ENCODE data around the gene GNB1. TPM values are rescaled to one million over a fixed set of nuclear protein-coding genes. Genes with fewer than 3 reads are reported as not detected.

GNB1 gene
- total RNA-seq, 1 experiment from 2014 or later = 611 TPM

- no peaks in the 10 kb centered on the region for H3K36me3 ChIP-seq (ENCODE audit: insufficient read depth, low read length, poor library complexity, severe bottlenecking)
- TF ChIP-seq, protein P1, sequence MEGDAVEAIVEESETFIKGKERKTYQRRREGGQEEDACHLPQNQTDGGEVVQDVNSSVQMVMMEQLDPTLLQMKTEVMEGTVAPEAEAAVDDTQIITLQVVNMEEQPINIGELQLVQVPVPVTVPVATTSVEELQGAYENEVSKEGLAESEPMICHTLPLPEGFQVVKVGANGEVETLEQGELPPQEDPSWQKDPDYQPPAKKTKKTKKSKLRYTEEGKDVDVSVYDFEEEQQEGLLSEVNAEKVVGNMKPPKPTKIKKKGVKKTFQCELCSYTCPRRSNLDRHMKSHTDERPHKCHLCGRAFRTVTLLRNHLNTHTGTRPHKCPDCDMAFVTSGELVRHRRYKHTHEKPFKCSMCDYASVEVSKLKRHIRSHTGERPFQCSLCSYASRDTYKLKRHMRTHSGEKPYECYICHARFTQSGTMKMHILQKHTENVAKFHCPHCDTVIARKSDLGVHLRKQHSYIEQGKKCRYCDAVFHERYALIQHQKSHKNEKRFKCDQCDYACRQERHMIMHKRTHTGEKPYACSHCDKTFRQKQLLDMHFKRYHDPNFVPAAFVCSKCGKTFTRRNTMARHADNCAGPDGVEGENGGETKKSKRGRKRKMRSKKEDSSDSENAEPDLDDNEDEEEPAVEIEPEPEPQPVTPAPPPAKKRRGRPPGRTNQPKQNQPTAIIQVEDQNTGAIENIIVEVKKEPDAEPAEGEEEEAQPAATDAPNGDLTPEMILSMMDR (conservative IDR thresholded peaks at IDR 0.05; ENCODE audit: low read depth, low read length) = no peak
- TF ChIP-seq EZH2 (IDR thresholded peaks at IDR 0.05; ENCODE audit: borderline replicate concordance, low read depth, low read length, poor library complexity, severe bottlenecking) = no peak
- no peak overlapping the region for H3K4me3 ChIP-seq (ENCODE audit: low read depth, low read length, poor library complexity, severe bottlenecking)
- ChIA-PET POLR2A (ENCODE audit: low non-redundant PET) (no interaction called here), CTCF (no interaction called here)
- intact Hi-C loops (cut with micrococcal nuclease; ENCODE audit: unreplicated experiment) = no loop called here
- no peak overlapping the region for H3K27ac ChIP-seq (ENCODE audit: low read depth, low read length, poor library complexity, severe bottlenecking)
- H3K4me1 ChIP-seq (ENCODE audit: insufficient read depth, low read length, poor library complexity, severe bottlenecking) = no peaks in the 10 kb centered on the region
- no peaks in the 10 kb centered on the region for H3K27me3 ChIP-seq (replicated peaks; ENCODE audit: insufficient read depth, low read depth, low read length, poor library complexity)
- BruUV-seq (replicated peaks) = no TSS peak
- no peak for DNase-seq (ENCODE audit: low spot score)
- no peaks in the 10 kb centered on the region for H3K9me3 ChIP-seq (ENCODE audit: low read depth, low read length, poor library complexity, severe bottlenecking)
These were observed 38.3 kb upstream of the GNB1 start for GRCh38 chr1:1929102-1929638.

DNA sequence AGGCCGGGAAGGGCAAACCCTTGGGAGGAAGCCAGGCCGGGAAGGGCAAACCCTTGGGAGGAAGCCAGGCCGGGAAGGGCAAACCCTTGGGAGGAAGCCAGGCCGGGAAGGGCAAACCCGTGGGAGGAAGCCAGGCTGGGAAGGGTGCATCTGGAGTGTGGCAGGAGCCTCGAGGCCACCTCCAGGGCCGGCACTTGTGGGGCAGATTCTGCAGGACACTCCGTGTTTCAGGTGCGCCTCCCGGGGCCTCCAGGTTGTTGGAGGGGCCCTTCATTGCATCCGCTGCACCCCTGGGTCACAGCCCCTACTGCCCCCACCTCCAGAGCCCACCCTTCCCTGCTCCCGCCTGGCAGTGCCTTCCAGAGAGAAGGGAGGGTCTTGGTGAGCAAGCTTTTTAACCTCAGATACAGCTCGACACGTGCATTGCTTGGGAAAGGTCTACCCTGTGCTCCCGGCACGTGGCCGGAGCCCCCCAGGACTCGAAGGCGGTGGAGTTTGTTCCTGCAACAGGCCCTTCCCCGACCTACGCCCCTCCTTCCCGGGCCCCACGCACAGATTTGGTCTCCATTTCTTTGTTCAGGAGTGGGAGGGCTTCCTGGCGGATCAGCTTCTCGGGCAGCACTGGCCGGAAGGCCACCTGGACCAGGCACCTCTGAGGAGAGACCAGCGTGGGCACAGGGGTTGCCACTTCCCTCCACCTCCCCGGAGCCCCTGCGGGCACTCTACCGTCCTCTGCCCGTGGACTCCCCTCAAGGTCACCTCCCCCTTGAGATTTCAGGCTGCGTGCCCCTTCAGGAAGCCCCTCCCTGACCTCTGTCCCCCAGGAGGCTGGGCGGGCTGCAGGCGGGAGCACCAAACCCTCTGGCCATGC, 37.6 kb upstream of the GNB1 start:
- intact Hi-C loops (cut with micrococcal nuclease; ENCODE audit: unreplicated experiment) = no loop called here
- no peaks in the 10 kb centered on the region for H3K4me1 ChIP-seq (ENCODE audit: insufficient read depth, low read length, poor library complexity, severe bottlenecking)
- TF ChIP-seq, protein P1 (conservative IDR thresholded peaks at IDR 0.05; ENCODE audit: low read depth, low read length) = no peak
- no peak for TF ChIP-seq EZH2 (IDR thresholded peaks at IDR 0.05; ENCODE audit: borderline replicate concordance, low read depth, low read length, poor library complexity, severe bottlenecking)
- H3K27me3 ChIP-seq (replicated peaks; ENCODE audit: insufficient read depth, low read depth, low read length, poor library complexity) = no peaks in the 10 kb centered on the region
- BruUV-seq (replicated peaks) = no TSS peak
- ChIA-PET POLR2A (ENCODE audit: low non-redundant PET) (no interaction called here), CTCF (no interaction called here)
- H3K9me3 ChIP-seq (ENCODE audit: low read depth, low read length, poor library complexity, severe bottlenecking) = no peaks in the 10 kb centered on the region
- no peak overlapping the region for H3K27ac ChIP-seq (ENCODE audit: low read depth, low read length, poor library complexity, severe bottlenecking)
- H3K36me3 ChIP-seq (ENCODE audit: insufficient read depth, low read length, poor library complexity, severe bottlenecking) = no peaks in the 10 kb centered on the region
- no peak for DNase-seq (ENCODE audit: low spot score)
- no peak overlapping the region for H3K4me3 ChIP-seq (ENCODE audit: low read depth, low read length, poor library complexity, severe bottlenecking)

DNA sequence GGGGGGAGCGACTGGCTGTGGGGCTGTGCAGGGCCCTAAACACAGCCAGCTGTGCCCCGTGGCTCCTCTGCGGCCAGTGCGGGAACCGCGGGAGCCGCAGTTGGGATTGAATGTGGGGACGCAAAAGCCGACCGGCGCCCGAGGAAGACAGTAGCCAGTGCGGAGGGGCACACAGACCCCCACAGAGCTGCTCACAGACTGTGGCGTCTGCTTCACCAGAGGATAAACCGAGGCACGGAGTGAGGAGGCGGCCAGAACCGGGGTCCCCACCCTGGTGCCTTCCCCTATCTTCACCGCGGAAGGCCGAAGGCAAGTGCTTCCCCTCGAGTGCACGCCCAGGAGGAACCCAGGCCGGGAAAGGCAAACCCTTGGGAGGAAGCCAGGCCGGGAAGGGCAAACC, 36.9 kb upstream of the GNB1 start:
- TF ChIP-seq, protein P1 (conservative IDR thresholded peaks at IDR 0.05; ENCODE audit: low read depth, low read length) = no peak
- no peak for TF ChIP-seq EZH2 (IDR thresholded peaks at IDR 0.05; ENCODE audit: borderline replicate concordance, low read depth, low read length, poor library complexity, severe bottlenecking)
- no peaks in the 10 kb centered on the region for H3K36me3 ChIP-seq (ENCODE audit: insufficient read depth, low read length, poor library complexity, severe bottlenecking)
- ChIA-PET POLR2A (ENCODE audit: low non-redundant PET) (no interaction called here), CTCF (no interaction called here)
- H3K4me1 ChIP-seq (ENCODE audit: insufficient read depth, low read length, poor library complexity, severe bottlenecking) = no peaks in the 10 kb centered on the region
- BruUV-seq (replicated peaks) = no TSS peak
- H3K27ac ChIP-seq (ENCODE audit: low read depth, low read length, poor library complexity, severe bottlenecking) = no peak overlapping the region
- no peaks in the 10 kb centered on the region for H3K9me3 ChIP-seq (ENCODE audit: low read depth, low read length, poor library complexity, severe bottlenecking)
- intact Hi-C loops (cut with micrococcal nuclease; ENCODE audit: unreplicated experiment) = no loop called here
- DNase-seq (ENCODE audit: low spot score) = no peak
- H3K27me3 ChIP-seq (replicated peaks; ENCODE audit: insufficient read depth, low read depth, low read length, poor library complexity) = no peaks in the 10 kb centered on the region
- no peak overlapping the region for H3K4me3 ChIP-seq (ENCODE audit: low read depth, low read length, poor library complexity, severe bottlenecking)
